HFFc6 (cell line): ENCODE data around the gene DNAJC5. TPM values are rescaled to one million over a fixed set of nuclear protein-coding genes. Genes with fewer than 3 reads are reported as not detected.
"Not testable (repeated sequence)": the region's sequence is repeated elsewhere in the genome, so short reads cannot be mapped to it uniquely, and the experiment has no call there.

Source experiments
- DNase-seq: peaks from one replicate; pipeline ENCODE4 v3.0.0-alpha.2; 2018
- H3K27ac Mint-ChIP-seq: 2 replicates; pipeline ENCODE4 v1.8.0; 2020; ENCODE audit warnings: mild to moderate bottlenecking, mixed read lengths
- H3K27me3 Mint-ChIP-seq: 2 replicates; pipeline ENCODE4 v1.8.0; 2021; ENCODE audit warnings: mild to moderate bottlenecking, moderate library complexity, mixed read lengths; ENCODE audit not compliant: insufficient read depth
- H3K36me3 Mint-ChIP-seq: 2 replicates; pipeline ENCODE4 v1.8.0; 2021; ENCODE audit warnings: low read depth, mixed read lengths
- H3K4me1 Mint-ChIP-seq: 2 replicates; pipeline ENCODE4 v1.8.0; 2020; ENCODE audit warnings: low read depth, mixed read lengths
- H3K4me3 Mint-ChIP-seq: 2 replicates; pipeline ENCODE4 v1.8.0; 2020; ENCODE audit warnings: mild to moderate bottlenecking, moderate library complexity, mixed read lengths
- H3K9me3 Mint-ChIP-seq: 2 replicates; pipeline ENCODE4 v1.8.0; 2020; ENCODE audit warnings: mild to moderate bottlenecking, mixed read lengths
- CTCF ChIP-seq: fragments of 200-600 bp; sonication (generic); IDR thresholded peaks from 2 replicates; pipeline ENCODE4 v1.5.0; 2021; ENCODE audit warnings: antibody characterized with exemption, mild to moderate bottlenecking
- total RNA-seq, 6 experiments: library from RNA; stranded (reverse); fragmentation: NEBNext Ultra II Directional; extraction: Animal tissue kit (Norgen Biotek cat#: 25700); gene quantifications; 2 replicates in 1 of 6; 3 replicates in 5 of 6; pipeline ENCODE4 v1.2.3, GENCODE V29; 2021

The DNAJC5 gene
- total RNA-seq, 6 experiments from 2014 or later = 52.0 to 65.8 (median 56.2) TPM

DNA sequence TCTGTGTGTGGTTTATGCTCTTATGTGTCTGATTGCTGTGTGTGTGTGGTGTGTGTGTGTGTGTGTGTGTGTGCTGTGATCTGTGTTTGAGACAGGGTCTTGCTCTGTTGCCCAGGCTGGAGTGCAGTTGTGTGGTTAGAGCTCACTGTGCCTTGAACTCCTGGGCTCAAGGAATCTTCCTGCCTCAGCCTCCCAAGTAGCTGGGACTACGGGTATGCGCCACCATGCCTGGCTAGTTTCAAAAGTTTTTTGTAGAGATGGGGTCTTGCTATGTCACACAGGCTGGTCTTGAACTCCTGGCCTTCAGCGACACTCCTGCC lies 78.2 kb downstream of the DNAJC5 start:
- H3K9me3 Mint-ChIP-seq = no peaks in the 10 kb centered on the region
- no peak overlapping the region; the same call in 1 of the 2 replicates for H3K27ac Mint-ChIP-seq
- no peak for TF ChIP-seq CTCF
- H3K4me1 Mint-ChIP-seq = peaks cover 38% of the 10 kb centered on the region
- H3K36me3 Mint-ChIP-seq = no peaks in the 10 kb centered on the region
- H3K4me3 Mint-ChIP-seq = peak overlapping the region; percentile 65; the same call in 1 of the 2 replicates
- no peak for DNase-seq
- no peaks in the 10 kb centered on the region; the same call in none of the 2 replicates for H3K27me3 Mint-ChIP-seq

DNA sequence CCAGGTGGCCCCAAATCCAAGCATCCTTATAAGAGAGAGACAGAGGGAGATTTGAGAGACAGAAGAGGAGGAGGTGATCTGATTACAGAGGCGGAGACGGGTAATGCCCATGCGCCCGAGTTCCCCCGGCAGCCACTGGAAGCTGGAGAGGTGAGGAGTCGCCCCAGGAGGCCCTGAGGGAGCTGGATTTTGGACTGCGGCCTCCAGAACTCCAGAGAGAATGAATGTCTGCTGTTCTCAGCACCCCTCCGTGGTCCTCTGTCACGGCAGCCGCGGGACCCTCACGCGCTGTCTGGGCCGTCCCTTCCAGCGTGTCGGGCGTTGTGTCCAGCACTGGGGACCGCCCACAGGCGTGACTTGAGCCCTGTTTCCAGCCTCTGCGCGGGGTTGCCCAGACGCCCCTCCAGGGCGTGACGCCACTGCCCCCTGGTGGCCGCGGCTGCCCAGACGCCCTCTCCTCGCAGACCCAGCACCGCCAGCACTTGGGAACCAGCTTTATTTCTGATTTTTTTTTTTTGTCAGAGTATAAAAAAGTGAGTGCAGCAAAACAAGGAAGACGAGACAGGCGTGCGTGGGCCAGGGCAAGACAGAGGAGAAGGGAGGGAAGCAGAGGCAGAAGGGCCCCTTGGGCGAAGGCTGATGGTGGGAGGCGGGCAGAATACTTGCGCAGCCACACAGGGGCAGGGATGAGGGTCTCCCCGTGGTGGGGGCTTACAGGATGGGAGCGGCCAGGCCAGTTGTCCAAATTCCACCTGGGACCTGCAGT lies 78.9 kb downstream of the DNAJC5 start:
- TF ChIP-seq CTCF = peak; percentile 99
- Mint-ChIP-seq H3K27me3 (no peaks in the 10 kb centered on the region; the same call in none of the 2 replicates), H3K4me3 (peak overlapping the region; percentile 65), H3K27ac (peak overlapping the region; percentile 20; the same call in 1 of the 2 replicates), H3K9me3 (no peaks in the 10 kb centered on the region), H3K36me3 (no peaks in the 10 kb centered on the region), H3K4me1 (peaks cover 36% of the 10 kb centered on the region)
- DNase-seq = peak; percentile 72

DNA sequence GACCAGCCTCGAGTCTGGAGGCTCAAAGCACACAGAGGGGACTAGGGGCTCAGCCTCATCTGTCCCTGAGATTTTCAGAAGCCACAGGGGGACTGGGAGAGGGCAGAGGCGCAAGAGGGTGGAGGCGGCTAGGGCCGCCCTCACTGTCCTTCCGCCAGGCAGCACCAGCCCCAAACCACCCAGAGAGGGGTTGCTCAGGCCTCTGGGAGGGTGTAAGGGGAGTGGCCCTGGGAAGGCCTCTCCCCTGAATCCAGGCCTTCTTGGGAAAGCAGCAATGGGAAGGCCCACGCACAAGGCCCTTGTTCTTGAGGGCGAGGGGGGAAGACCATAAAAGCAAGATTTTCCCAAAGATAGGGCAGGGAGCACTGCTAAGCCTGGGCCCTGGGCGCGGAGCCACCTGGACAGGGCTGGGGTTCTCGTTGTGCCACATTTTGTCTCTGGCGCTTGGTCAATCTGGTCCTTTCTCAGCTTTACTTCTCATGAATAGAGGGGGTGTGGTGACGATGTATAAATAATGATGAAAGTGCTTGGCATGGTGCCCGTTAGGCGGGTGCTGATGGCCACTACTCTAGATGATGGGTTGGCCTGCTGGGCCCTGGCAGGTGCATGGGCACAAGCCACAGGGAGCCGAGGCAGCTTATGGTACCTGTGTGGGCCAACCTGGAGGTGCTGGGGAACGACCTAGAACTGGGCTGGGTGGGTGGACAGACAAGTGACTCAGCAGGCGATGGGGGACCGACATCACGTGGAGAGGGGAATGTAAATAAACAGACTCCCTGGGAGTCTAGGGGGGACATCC lies 79.7 kb downstream of the DNAJC5 start:
- no peaks in the 10 kb centered on the region; the same call in none of the 2 replicates for H3K27me3 Mint-ChIP-seq
- no peak for TF ChIP-seq CTCF
- no peak overlapping the region for H3K4me3 Mint-ChIP-seq
- H3K36me3 Mint-ChIP-seq = no peaks in the 10 kb centered on the region
- H3K27ac Mint-ChIP-seq = no peak overlapping the region
- DNase-seq = no peak
- peaks cover 34% of the 10 kb centered on the region for H3K4me1 Mint-ChIP-seq
- no peaks in the 10 kb centered on the region for H3K9me3 Mint-ChIP-seq

DNA sequence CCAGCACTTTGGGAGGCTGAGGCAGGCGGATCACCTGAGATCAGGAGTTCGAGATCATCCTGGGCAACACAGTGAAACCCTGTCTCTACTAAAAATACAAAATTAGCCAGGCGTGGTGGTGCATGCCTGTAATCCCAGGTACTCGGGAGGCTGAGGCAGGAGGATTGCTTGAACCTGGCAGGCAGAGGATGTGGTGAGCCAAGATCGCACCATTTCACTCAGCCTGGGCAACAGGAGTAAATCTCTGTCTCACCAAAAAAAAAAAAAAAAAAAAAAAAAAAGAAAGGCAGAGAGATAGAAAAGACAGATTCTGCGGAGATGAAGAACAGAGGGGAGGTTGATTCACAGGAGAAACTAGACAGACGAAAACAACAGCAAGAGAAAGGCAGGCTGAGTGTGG lies 81.6 kb downstream of the DNAJC5 start:
- H3K27ac Mint-ChIP-seq, DNase-seq, H3K4me3 Mint-ChIP-seq, H3K9me3 Mint-ChIP-seq, H3K27me3 Mint-ChIP-seq, H3K36me3 Mint-ChIP-seq: not testable (repeated sequence)
- H3K4me1 Mint-ChIP-seq = peaks cover 47% of the 10 kb centered on the region

DNA sequence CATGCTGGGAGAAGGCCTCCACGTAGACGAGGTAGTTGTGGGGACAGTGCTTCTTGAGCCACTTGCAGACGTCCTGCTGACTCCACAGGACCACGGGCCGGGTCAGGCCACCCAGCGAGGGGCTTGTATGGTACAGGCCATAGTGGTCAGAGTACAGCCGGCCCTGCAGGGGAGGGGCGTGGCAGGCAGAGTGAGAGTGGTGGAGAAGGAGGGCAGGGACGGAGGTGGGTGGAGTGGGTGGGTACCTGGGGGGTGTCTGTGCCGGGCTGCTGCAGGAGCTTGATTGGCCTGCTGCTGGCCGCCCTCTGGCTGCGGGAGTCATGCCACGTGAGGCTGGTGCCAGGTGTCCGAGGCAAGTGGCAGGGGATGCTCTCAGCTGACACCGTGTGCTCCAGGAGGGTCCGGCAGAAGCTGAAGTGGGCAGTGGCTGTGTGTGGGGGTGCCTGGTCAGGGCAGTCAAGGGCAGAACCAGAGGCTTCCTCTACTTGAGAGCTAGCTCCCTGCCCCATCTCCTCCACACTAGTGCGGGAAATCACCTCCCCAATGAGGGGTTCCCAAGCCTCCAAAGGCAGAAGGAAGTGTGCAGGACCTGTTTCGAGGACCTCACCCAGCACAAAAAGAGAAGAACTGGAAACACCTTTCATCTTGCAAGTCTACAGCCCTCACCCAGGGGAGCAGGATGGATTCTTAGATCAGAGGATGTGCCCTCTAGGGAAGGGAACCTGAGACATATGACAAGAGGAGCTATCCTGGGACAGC lies 82.2 kb downstream of the DNAJC5 start:
- no peak overlapping the region for H3K4me3 Mint-ChIP-seq
- peak overlapping the region; percentile 40 for H3K27ac Mint-ChIP-seq
- peaks cover 52% of the 10 kb centered on the region for H3K4me1 Mint-ChIP-seq
- H3K36me3 Mint-ChIP-seq = peaks cover 5% of the 10 kb centered on the region; the same call in 1 of the 2 replicates
- no peak for DNase-seq
- H3K27me3 Mint-ChIP-seq = no peaks in the 10 kb centered on the region; the same call in none of the 2 replicates
- TF ChIP-seq CTCF = no peak
- H3K9me3 Mint-ChIP-seq = no peaks in the 10 kb centered on the region
